GM23338 (cell line): ENCODE results near the gene CCND1.

ENCODE experiments used
- CTCF ChIP-seq, 2 experiments: fragments of 200-600 bp in 1 of 2; sonication (generic) in 1 of 2; conservative IDR thresholded peaks; 2 replicates each; pipeline versions ENCODE4 v1.5.1 to v1.6.1; 2016 to 2017; ENCODE audit warnings: antibody characterized with exemption in 2 of 2, low read depth in 2 of 2, mild to moderate bottlenecking in 2 of 2, moderate library complexity in 1 of 2
- POLR2AphosphoS5 ChIP-seq: IDR thresholded peaks from 2 replicates; pipeline ENCODE4 v1.6.1; 2016; ENCODE audit warnings: antibody characterized with exemption, low read depth
- REST ChIP-seq: IDR thresholded peaks from one replicate; pipeline ENCODE4 v1.6.1; 2018; ENCODE audit warnings: antibody characterized with exemption; ENCODE audit not compliant: unreplicated experiment
- ZNF114 ChIP-seq: fragments of 250-450 bp; sonication (Bioruptor Pico); IDR thresholded peaks from 2 replicates; pipeline ENCODE4 v1.5.0; 2020; ENCODE audit warnings: mild to moderate bottlenecking, moderate library complexity

GRCh38 chr11:69646493-69647389 lies 5.8 kb downstream of the CCND1 start:
- TF ChIP-seq CTCF (conservative IDR thresholded peaks at IDR 0.05; ENCODE audit: low read depth in 2 of 2) (no peak), REST (no peak), POLR2AphosphoS5 (peak; percentile 10), ZNF114 (CRISPR knock-in tag) (no peak)
